IPS-15b (cell line): ENCODE data around the gene ILDR2.

ENCODE experiments used
- H3K27me3 ChIP-seq: one replicate; pipeline ENCODE4 v1.6.1; 2013; ENCODE audit warnings: low read length; ENCODE audit not compliant: control insufficient read depth, insufficient read depth
- H3K36me3 ChIP-seq: one replicate; pipeline ENCODE4 v1.6.1; 2013; ENCODE audit warnings: low read length; ENCODE audit not compliant: control insufficient read depth, insufficient read depth
- H3K4me1 ChIP-seq: one replicate; pipeline ENCODE4 v1.6.1; 2013; ENCODE audit warnings: mild to moderate bottlenecking, low read length; ENCODE audit not compliant: control insufficient read depth, insufficient read depth
- H3K4me3 ChIP-seq: one replicate; pipeline ENCODE4 v1.5.1; 2013; ENCODE audit warnings: low read depth, low read length
- H3K9ac ChIP-seq: one replicate; pipeline ENCODE4 v1.6.1; 2013; ENCODE audit warnings: low read depth, mild to moderate bottlenecking, low read length
- H3K9me3 ChIP-seq: one replicate; pipeline ENCODE4 v1.6.1; 2013; ENCODE audit warnings: mild to moderate bottlenecking, low read length; ENCODE audit not compliant: control insufficient read depth, insufficient read depth

The ILDR2 gene

DNA sequence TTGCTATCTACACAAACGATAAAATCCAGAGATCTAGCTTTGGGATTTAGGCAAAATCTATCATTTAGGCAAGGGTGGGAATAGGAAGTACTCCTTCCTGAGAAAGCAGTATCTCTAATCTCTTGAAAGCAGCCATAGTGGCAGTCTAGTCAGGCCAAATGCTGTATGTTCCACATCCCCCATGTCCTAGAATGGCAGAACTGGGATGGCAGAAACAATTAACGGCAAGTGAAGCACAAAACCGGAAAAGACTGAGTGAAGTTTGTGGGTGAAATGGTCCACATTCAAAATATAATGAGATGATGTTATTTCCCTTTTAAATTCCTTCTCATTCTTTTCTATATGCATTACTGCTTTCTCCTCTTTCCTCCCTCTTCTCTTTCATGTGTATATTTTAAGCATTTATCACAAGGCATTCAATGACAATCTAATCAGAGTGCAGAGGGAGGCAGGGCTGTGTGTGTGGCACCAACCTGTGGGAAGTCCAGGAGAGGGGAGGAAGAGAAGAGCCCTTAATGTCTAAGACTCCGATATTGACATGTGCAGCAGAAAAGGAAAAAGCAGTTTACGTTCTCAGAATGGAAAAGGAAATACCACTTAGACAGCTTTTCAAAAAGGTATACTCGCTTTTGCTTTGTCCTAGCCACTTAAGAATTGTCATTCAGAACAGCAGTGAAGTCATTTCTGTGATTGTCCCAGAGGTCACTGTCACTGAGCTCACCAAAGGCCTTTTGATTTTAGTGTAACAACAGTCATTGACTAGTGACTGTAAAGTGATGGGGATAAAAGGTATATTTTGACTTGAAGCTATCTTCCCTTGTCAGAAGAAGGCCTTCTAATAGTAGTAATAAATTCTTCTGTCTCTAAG is 57.0 kb downstream of the ILDR2 start:
- Histone ChIP-seq H3K36me3 (no peaks in the 10 kb centered on the region), H3K9me3 (no peaks in the 10 kb centered on the region), H3K9ac (no peak overlapping the region), H3K27me3 (peaks cover 53% of the 10 kb centered on the region), H3K4me3 (no peak overlapping the region), H3K4me1 (no peaks in the 10 kb centered on the region)

DNA sequence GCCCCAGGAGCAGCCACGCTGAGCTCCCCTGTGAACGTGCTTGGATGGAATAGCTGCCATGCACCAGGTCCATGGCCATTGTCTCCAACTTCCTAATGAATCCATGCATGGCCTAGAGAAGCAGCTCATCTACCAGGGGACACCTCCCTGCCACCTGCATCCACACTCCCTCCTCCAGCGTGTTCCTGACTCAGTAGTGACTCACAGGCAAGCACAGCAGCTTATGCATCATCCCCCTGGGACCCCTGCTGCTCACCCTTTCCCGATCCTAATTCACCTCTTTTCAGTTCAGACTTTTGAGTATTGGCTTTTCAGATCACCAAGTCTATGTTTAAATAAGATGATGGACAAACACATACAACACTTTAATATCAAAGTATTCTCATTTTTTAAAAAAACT is 59.4 kb downstream of the ILDR2 start:
- H3K4me1 ChIP-seq, result no peaks in the 10 kb centered on the region
- no peaks in the 10 kb centered on the region for H3K9me3 ChIP-seq
- no peak overlapping the region for H3K9ac ChIP-seq
- H3K27me3 ChIP-seq, result peaks cover 30% of the 10 kb centered on the region
- no peaks in the 10 kb centered on the region for H3K36me3 ChIP-seq
- no peak overlapping the region for H3K4me3 ChIP-seq

GRCh38 chr1:166915042-166915441 is 60.3 kb downstream of the ILDR2 start:
- Histone ChIP-seq H3K9me3 (no peaks in the 10 kb centered on the region), H3K27me3 (peaks cover 22% of the 10 kb centered on the region), H3K9ac (no peak overlapping the region), H3K36me3 (no peaks in the 10 kb centered on the region), H3K4me3 (no peak overlapping the region), H3K4me1 (no peaks in the 10 kb centered on the region)

GRCh38 chr1:166914111-166914510 is 61.2 kb downstream of the ILDR2 start:
- Histone ChIP-seq H3K4me3 (no peak overlapping the region), H3K27me3 (peaks cover 13% of the 10 kb centered on the region), H3K4me1 (no peaks in the 10 kb centered on the region), H3K36me3 (no peaks in the 10 kb centered on the region), H3K9me3 (no peaks in the 10 kb centered on the region), H3K9ac (no peak overlapping the region)

DNA sequence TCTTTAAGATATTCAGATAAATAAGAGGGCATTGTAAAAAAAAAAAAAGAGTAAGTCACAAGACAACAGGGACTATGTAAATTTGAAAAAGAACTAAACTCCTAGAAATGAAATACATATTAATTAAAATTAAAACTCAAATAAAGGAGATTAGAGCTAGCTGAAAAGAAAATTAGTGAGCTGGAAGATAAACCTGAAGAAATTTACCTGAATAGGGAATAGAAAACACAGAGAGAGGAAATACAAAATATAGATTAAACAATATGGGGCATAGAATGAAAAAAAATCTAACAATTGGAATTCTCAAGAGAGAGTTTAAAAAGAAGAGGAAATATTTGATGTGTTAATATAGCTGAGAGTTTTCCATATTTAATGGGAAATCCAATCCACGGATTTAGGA is 63.7 kb downstream of the ILDR2 start:
- Histone ChIP-seq H3K4me1 (no peaks in the 10 kb centered on the region), H3K27me3 (no peaks in the 10 kb centered on the region), H3K36me3 (no peaks in the 10 kb centered on the region), H3K9me3 (no peaks in the 10 kb centered on the region), H3K4me3 (no peak overlapping the region), H3K9ac (no peak overlapping the region)

- Histone ChIP-seq H3K27me3 (no peaks in the 10 kb centered on the region), H3K9ac (no peak overlapping the region), H3K9me3 (no peaks in the 10 kb centered on the region), H3K36me3 (no peaks in the 10 kb centered on the region), H3K4me3 (no peak overlapping the region), H3K4me1 (no peaks in the 10 kb centered on the region)
Measured at GRCh38 chr1:166910396-166910994, 64.8 kb downstream of the ILDR2 start.

GRCh38 chr1:166908942-166909341 is 66.4 kb downstream of the ILDR2 start:
- H3K4me1 ChIP-seq, result no peaks in the 10 kb centered on the region
- no peaks in the 10 kb centered on the region for H3K27me3 ChIP-seq
- H3K4me3 ChIP-seq, result no peak overlapping the region
- H3K9ac ChIP-seq, result no peak overlapping the region
- no peaks in the 10 kb centered on the region for H3K36me3 ChIP-seq
- H3K9me3 ChIP-seq, result no peaks in the 10 kb centered on the region

DNA sequence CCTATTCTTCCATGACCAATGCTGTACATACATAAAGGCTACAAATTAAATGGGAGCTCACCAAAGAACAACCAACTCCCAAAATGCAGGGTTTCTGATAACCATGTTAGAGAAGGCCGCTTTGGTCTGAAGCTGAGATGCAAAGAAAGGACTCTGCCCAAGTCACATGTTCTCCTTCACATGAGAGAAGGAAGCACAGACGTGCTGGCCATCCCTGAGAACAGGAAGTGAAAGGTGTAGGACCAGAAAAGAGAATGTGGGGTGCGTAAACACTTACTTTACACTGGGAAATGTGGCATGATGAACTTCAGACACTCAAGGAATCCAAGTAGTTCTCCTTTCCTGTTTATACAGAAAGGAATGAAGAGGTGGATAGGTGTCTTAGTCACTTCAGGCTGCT is 67.6 kb downstream of the ILDR2 start:
- Histone ChIP-seq H3K9me3 (no peaks in the 10 kb centered on the region), H3K36me3 (no peaks in the 10 kb centered on the region), H3K27me3 (no peaks in the 10 kb centered on the region), H3K9ac (no peak overlapping the region), H3K4me3 (no peak overlapping the region), H3K4me1 (no peaks in the 10 kb centered on the region)

DNA sequence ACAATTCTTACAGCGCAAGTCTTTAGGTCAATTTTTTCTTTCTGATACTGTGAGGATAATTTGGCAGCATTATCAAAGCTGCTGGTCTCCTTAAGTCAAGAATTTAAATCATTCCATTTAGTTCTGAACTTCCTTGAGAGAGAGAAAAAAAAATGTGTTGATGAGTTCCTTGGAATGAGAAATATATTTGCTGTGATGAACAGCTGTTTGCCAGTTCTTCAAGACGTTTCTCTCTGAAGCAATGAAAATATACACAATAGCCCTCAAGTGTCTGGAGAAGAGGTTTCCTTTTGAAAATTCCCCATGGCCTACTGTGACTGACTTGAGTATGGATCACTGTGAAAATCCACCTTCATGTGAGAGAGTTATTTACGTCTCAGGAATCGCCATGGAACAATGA is 68.3 kb downstream of the ILDR2 start:
- Histone ChIP-seq H3K9ac (no peak overlapping the region), H3K36me3 (no peaks in the 10 kb centered on the region), H3K4me1 (no peaks in the 10 kb centered on the region), H3K27me3 (no peaks in the 10 kb centered on the region), H3K4me3 (no peak overlapping the region), H3K9me3 (no peaks in the 10 kb centered on the region)

DNA sequence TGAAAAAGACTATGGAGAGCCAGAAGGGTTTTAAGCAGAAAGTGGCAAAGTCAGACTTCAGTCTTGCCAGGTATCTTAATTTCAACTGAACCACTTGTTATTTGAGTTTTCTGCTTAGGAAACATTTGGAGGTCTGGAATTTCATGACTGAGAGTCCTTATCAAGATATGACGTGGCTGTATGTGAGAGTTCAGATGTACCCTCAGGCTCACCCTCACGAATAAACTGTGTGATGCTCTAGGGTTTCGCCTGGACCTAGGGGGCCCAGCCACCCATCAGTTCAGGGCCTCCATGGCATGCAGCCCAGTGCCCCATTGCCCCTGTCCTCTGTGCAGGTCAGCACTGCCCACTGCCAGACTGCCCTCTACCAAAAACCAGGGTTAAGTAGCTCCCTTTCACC is 68.7 kb downstream of the ILDR2 start:
- H3K9me3 ChIP-seq, result no peaks in the 10 kb centered on the region
- no peaks in the 10 kb centered on the region for H3K36me3 ChIP-seq
- no peak overlapping the region for H3K9ac ChIP-seq
- no peak overlapping the region for H3K4me3 ChIP-seq
- no peaks in the 10 kb centered on the region for H3K27me3 ChIP-seq
- no peaks in the 10 kb centered on the region for H3K4me1 ChIP-seq

DNA sequence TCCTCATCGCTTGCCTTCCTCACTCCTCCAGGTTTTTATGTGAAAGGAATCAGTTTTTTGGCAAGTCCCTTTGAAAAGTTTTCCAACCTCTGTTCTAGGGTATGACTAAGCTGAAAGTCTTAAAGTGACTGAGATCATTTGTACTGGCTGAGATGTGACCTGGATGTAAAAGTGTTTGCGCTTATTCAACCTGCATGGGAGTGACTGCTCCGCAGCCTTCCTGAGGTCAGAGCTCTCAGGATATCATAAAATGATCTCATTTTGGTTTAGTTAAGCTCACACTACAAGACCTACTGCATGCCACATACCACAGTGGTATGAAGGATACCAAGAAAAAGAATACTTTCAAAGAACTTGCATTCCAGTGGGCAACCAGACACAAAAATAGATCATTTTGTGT is 69.4 kb downstream of the ILDR2 start:
- Histone ChIP-seq H3K4me3 (no peak overlapping the region), H3K27me3 (no peaks in the 10 kb centered on the region), H3K36me3 (no peaks in the 10 kb centered on the region), H3K9me3 (no peaks in the 10 kb centered on the region), H3K9ac (no peak overlapping the region), H3K4me1 (no peaks in the 10 kb centered on the region)

DNA sequence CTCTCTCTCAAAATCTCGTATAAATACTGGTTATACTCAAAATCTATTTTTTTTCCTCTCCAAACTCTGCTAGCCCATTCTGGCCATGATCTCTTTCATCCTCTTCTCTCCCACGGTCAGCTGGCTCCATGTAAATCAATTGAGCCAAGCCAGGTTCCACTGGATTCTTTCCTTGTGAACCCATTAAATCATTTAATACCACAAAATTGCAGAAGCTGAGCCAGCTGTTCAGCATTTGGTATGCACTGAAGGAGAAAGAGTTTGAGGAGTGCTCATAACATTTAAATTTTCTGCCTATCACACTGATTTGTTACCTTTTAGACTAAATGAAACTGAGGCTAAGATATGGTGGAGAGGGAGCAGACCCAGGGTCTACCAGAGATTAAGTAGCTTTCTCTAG is 70.2 kb downstream of the ILDR2 start:
- H3K9ac ChIP-seq, result no peak overlapping the region
- no peaks in the 10 kb centered on the region for H3K4me1 ChIP-seq
- H3K36me3 ChIP-seq, result no peaks in the 10 kb centered on the region
- no peak overlapping the region for H3K4me3 ChIP-seq
- H3K9me3 ChIP-seq, result no peaks in the 10 kb centered on the region
- H3K27me3 ChIP-seq, result no peaks in the 10 kb centered on the region
